OCI-M2 (cell line): ENCODE results near the gene PHF21B.
"Not testable (repeated sequence)": the region's sequence is repeated elsewhere in the genome, so short reads cannot be mapped to it uniquely, and the experiment has no call there.

Experiments
- DNase-seq: peaks from one replicate; lab custom pipeline; 2025; ENCODE audit not compliant: unreplicated experiment; lab: John Stamatoyannopoulos, UW

PHF21B gene

DNA sequence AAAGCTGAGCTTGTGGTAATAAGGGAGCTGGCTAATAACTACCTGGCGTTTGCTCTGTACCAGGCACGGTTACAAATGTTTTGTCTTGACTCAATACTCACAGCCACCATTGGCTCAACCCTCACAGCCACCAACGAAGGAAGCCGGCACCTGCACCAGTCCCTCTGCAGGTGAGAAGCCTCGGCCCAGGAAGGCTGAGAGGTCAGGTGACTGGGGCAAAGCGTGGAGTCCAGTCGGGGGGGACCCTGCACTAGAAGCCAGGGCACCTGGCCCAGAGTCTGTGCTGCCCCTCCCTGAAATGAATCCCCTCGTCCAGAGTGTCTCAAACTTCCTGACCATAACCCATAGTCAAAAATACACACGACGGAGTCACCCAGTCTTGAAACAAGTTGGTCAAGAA, 90.1 kb downstream of the PHF21B start:
- no peak for DNase-seq

DNA sequence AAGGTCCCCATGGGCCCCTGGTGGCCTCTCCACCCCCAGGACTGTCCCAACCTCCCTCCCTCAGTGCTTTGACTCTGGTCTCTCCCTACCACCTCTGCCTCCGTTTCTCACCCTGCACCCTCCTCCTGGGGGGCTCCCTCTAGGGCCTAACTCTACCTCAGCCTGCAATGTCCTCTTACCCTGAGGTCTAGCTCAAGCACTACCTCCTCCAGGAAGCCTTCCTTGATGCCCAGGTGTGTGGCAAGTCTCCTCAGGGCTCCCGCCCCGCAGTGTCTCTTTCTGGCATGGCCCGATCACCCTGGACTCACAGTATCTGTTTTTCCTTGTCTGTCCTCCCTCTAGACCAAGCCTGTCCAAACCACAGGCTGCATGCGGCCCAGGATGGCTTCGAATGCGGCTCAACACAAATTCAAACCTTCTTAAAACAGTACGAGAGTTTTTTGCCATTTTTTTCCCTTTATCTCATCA, 90.8 kb downstream of the PHF21B start:
- no peak for DNase-seq

DNA sequence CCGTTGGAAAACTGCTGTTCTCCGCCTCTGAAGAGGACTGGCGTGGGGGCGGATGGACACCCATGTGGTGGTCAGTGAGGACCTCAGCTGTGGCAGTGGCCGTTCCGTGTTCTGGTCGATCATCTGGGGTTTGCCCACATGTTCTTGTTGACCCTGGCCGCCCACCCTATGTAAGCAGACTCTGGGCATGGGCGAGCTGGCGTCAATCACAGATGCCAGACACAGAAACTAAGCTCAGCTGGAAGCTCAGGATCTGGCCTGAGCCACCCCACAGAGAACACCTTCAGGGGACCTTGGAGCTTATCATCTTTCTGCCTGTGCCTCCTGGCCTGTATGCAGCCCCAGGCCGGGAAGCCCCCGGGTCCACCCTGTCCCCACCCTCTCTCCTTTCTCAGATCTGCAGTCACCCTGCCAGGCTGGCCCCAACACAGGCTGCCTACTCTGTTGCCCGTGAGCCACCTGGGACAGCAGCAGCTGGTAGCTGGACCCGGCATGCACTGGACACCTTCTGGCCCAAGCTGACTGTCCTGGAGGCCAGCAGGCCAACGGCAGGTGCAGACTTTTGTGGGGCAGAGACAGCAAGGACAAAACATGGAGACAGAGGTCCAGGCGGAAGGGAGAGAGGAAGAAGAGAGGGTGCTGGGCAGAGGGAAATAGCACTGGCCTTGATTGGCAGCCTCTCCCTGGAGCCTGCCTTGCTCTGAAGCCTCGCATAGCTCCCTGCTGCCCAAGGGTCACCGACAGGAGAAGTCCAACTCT, 91.5 kb downstream of the PHF21B start:
- DNase-seq: no peak

DNA sequence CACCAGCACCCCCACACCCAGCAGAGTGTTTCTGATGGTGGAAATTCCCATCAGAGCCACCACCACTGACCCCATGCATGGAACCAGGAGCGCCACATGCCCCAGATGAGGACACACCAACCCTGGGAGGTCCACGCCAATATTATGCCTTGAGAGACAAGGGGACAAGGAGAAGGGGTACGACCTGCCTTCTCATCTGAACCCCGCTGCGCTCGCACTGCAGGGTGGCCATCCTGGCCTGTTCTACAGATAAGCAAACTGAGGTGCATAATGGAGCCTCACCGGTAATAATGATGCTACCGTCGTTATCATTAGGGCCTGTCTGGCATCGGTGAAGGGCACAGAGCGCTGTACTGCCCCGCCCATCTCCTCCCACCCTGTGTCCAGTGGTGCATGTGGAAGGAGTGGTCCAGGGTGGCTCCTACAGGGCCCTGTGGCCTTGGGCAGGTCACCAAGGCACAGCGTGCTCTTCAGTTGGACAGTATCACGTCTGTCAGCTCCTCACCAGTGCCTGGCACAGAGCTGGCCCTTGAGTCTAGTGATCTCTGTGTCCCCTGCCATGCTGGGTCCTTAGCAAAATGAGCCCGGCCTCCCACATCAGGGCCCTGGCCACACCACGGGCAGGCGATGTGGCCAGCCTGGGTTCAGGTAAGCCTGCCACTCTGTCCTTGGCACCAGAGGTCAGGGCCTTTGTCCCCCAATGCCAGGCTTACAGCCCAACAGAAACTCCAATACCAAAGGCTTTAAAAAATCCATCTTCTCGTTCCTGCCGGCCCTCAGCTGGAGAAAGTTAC, 92.2 kb downstream of the PHF21B start:
- DNase-seq: no peak

DNA sequence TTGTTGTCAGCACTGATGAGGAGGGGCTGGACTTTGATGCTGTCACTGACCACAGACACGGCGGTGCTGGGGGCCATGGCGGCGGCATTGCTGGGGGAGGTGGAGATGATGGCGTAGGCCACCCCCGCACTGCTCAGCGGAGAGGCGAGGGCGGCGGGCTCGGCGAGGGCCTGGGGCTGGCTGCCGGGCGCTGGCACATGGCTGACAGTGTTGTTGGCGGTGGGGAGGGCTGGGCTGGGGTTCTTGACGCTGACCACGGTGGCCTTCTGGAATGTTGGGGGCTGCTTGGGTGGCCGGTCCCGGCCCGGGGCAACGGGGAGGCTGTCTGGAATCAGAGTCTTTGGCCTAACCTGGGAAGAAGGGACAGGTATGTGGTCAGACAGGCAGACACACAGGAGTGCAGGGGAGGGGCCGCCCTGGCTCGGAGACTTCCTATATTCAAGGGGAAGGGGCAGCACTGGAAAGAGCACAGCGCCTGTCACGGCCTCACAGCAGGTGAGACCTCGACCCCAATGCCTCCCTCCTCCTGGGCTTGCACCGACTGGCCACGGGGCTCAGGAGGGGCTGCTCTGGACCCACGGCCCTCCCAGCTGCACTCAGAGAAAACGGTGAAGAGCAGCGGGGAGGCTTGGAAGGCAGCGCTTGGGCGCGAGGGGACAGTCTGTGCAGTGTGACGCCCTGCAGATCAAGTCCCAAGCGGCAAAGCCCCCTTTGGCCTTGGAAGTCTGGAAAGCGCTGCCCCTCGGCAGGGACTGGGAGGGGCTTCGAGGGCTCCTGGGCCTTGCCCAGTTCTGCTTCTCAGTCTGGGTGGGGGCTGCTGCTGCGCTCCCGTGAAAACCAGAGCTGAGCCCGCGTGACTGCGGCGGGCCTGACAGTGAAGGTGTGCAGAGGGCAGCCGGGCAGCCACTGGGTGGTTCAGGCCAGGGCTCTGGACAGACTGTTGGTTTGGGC, 93.2 kb downstream of the PHF21B start:
- no peak for DNase-seq

DNA sequence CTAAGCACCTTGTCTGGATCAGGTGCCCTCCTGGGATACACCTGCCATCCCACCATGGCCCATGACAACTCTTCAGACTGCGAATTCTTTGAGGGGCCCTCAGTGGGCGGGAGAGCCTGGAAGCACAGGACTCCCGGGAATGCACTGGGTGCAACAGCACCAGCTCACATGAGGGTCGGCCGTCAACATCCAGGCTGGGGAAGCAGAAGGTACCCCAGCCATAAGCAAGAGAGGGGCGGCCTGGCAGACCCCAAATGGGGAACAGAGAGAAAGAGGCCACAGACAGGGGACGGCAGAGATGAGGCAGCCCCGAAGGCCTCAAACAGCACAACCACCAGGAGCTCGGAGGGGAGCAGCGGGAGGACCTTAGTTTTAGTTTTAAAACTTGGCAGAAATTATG, 94.4 kb downstream of the PHF21B start:
- DNase-seq: no peak

DNA sequence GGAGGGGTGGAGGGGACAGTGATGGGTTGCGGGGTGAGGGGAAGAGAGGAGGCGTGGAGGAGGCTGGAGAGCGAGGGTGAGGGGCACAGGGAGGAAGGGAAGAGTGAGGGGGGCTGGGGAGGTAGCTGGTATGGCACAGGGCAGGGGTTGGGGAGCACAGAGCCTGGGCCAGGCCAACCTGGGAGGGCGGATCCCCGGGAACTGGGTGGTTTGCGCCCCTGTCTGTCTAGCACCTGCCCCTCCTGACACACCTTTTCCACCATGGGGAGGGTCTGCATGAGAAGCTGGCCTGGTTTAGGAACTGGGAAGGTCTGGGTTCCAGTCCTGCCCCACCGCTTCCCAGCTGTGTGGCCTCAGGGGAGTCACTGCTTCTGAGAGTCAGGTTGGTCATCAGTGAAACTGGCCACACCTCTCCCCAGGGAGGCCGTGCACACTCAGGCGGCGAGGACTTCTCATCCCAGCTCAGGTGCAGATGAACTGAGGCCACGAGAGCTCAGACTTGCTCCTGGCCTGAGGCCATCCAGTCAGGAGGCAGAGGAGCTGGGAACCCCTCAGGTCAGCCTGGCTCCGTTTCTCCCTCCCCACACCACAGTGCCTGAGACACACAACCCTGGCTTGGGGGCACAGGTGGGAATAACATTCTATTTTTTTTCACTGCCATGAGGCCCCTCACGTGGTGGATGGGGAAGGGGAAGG, 95.6 kb downstream of the PHF21B start:
- no peak for DNase-seq

DNA sequence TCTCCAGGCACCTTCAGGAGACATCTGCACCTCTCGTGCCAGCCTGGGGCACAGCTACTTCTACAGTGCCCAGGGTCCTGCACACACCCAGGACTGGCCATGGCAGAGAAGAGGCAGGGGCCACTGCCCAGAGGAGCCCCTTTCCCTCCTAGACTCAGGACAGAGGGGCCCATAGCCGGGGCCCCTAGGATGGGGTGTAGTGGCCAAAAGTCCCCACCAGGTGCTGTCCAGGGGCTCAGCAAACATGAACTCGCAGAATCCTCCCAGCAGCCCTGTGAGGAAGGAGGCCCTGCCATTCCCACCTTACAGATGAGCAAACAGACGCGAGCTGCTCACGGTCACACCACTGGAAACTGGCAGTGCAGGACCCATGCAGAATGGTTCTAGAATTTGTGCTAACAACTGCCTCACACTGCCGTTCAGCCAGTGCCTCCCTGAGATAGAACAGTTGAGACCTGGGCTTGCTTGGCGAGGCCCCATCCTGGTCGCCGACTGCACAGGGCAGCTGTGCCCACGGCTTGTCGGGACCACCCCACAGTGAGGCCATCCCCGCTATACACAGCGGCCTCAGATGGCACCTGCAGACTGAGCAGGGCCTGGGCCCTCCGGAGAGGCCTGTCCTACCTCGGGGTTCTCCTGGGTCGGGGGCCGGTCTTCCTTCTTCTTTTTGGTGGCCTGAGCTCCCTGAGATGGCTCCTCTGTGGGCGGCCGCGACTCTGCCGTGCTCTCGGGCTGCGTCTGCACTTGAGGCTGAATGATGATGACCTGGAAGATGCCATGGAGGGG, 96.4 kb downstream of the PHF21B start:
- DNase-seq: no peak

DNA sequence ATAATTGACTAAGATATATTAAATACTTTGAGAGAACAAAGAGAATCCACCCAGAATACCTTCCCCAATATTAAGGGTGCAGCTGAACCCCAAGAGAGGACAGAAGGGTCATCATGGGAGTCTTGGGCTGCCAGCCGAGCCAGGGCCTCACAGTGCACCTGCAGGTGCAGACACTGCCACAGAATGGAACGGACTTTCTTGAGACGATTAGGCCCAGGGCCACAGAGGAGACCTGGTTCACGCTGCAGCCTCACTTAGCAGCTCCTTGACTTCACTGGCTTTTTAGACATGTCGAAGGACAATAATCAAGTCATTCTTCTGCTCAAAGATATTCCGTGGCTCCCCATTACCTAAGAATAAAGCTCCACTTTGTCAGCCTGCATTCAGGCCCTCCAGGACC, 100.6 kb downstream of the PHF21B start:
- DNase-seq: no peak

DNA sequence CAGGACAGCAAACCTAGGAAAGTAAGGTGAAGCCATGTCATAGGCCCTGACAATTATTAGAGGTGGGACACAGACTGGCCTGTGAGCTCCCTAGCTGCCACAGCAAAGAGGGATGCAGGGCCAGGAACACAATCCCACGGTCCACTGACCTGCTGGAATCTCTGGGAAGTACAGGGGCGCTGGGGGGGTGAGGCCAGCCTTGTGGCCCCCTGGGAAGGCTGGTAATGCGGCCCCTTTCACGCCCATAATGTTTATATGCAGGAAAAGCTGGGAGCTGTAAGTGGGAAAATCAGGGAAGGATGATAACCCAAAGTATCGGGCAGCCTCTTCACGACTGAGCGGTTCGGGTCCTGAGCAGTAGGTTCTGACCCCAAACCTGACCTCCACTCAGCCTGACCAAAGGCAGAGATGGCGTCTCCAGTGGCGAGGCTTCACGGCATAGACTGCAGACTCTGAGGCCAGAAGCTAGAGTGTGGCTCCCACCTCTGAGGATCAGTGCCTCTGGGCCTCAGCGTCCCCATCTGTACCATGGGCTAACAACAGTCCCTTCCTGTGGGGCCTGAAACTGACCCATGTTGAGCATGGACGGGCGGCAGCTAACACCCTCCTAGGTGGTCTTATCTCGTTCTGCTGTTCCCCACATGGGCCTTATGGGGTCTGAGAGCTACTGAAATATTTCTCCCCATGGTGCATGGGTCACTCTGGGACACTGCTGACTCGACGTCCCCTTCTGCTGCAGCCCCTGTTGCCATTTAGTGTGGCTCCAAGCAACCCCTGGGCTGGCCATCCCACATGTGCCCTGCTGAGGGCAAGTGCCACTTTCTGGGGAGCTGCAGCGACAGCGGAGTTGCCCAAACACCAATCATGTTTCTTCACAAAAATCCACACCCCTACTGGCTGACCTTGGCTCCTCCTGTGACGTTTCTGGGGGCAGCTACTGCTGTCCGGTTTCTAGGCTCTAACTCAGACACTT, 101.8 kb downstream of the PHF21B start:
- no peak for DNase-seq

DNA sequence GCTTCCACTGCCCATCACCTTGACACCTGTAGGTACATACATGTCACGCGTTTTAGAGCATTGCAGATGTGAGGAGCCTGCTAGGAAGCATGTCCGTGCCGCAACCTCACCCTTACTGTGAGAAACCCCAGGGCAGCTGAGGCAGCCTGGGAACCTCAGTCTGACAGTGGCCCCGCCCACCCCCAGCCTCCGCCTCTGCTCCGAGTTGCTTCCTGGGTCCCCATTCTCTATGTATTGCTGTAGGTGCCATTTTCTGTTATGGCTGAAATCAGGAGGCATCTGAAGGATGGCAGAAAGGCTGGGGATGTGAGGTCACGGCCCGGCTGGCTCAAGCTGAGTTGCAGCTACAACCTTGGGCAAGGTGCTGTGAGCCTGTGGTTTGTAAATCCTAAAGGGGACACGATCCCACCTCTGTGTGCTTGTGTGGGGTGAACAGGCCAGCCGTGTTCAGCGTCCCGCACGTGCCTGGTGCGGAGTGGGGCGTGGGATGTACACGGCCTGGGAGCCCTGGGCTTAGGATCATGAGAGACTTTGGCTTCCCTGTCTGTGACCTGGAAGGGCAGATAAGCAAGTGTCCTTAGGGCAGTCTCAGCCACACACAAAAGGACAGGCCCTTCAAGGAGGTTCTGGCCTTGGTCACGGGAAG, 102.7 kb downstream of the PHF21B start:
- no peak for DNase-seq

DNA sequence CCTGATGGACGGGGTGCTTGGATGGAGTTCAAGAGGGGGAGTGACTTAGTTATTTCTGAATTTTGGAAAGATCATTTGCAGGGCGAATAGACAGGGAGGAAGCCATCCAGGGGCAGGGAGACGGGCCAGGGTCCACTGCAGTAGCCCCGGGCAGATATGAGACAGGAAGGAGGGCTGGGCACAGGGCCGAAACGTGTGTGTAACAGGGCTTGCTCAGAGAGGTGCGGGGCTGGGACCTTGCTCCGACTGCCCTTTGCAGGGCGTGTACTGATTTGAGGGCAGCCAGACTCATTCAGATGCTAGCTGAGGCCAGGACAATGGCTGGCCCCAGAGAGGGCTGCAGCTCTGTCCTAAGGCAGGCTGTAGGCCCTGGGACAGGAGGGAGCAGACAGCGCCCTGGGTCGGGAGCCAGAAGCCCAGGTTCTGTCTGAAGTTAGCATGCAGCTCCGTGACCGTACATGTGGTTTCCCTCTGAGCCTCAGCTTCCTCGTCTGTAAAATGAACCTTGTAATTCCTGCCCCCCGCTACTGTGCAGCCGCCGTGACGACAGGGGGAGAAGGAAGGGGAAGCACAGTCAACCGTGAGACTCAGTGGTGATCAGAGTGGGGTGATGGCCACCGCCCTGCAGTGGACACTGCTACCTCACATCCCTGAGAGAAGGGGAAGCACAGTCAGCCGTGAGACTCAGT, 103.4 kb downstream of the PHF21B start:
- no peak for DNase-seq

DNA sequence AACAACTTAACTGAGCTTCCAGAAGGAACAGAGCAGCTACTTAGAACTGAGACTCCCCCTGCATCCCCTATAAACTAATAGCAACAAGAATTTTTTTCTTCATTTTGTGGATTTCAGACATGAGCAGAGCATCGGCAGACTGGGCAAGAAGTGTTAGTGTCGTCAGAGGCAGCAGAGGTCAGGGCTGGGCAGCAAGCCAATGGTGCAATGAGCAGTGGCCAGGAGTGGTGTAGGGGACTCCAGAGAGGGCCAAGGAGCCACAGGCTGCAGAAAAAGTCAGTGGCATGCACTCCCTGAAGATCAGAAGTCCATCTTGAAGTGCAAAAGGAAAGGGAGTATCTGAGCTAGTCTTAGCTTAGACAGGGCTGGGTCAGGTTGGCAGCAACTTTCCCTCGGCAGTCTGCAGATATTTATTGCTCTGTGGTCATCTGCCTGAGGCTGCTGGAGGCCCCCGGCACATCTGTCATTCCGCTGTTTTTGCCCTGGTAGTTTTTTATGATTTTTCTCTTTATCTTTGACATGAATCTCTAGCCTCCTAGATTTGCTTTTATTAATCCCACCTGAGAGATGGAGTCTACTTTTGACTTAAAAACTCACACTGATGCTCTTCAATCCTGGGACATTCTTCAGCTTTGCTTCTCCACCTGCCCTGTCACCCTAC, 105.2 kb downstream of the PHF21B start:
- DNase-seq: not testable (repeated sequence)

DNA sequence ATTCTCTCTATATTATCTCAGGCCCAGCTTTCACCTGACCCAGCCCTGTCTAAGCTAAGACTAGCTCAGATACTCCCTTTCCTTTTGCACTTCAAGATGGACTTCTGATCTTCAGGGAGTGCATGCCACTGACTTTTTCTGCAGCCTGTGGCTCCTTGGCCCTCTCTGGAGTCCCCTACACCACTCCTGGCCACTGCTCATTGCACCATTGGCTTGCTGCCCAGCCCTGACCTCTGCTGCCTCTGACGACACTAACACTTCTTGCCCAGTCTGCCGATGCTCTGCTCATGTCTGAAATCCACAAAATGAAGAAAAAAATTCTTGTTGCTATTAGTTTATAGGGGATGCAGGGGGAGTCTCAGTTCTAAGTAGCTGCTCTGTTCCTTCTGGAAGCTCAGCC, 106.6 kb downstream of the PHF21B start:
- DNase-seq: not testable (repeated sequence)

DNA sequence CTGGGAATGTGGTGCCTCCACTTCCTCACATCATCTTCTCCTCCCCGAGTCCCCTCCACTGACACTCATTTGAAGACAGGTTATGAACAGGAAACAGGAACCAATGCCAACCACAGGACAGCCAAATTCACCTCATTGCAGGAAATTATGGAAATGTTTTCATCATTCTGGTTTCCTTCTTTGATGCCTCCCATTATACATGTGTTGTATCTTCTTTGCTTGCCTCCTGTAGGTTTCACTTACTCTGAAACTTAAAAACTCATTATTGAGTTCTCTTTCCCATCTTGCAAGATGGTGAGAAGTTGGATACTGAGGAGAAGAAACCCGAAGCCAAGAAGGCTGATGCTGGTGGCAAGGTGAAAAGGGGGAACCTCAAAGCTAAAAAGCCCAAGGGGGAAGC, 108.5 kb downstream of the PHF21B start:
- DNase-seq: no peak

DNA sequence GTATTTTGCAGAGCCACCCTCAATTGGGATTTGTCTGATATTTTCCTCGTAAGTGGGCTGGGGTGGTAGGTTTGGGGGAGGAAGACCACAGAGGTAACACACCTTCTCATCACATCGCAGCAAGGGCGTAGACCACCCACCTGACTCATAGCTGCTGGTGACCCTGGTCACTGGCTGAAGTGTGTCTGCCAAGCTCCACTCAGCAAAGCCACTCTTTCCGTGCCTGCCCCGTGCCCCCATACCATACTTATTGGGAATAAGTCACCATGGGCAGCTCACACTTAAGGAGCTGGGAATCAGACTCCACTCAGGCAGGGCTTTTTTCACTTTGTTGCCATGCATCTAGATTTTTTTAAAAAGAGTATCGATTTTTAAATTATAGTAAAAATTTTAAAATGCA, 111.6 kb downstream of the PHF21B start:
- no peak for DNase-seq
